Right cardiac atrium (tissue), 5 donors: ENCODE measurements around the gene PLTP. TPM values are rescaled to one million over a fixed set of nuclear protein-coding genes. Genes with fewer than 3 reads are reported as not detected.

Source experiments
- ATAC-seq, 2 donors: fragments of 200-7000 bp; cut with Tn5 transposase; one replicate each; pipeline versions ENCODE4 v1.8.0 to v1.9.1; 2020; ENCODE audit warnings: moderate library complexity in 2 of 2, mild to moderate bottlenecking in 1 of 2
- DNase-seq, 3 donors: peaks; one replicate each; pipeline ENCODE4 v3.0.0-alpha.2; 2020
- H3K27ac ChIP-seq: one replicate; pipeline ENCODE4 v1.5.1; 2013; ENCODE audit warnings: mild to moderate bottlenecking, low read length, control low read depth, moderate library complexity
- H3K27me3 ChIP-seq: one replicate; pipeline ENCODE4 v1.6.1; 2013; ENCODE audit not compliant: control insufficient read depth, insufficient read depth
- H3K4me1 ChIP-seq: one replicate; pipeline ENCODE4 v1.6.1; 2013; ENCODE audit warnings: low read length; ENCODE audit not compliant: control insufficient read depth, insufficient read depth
- H3K4me3 ChIP-seq: one replicate; pipeline ENCODE4 v1.5.1; 2013; ENCODE audit warnings: low read length, control low read depth
- H3K9me3 ChIP-seq: one replicate; pipeline ENCODE4 v1.6.1; 2013; ENCODE audit warnings: low read length; ENCODE audit not compliant: control insufficient read depth
- WGBS: extraction: QIAGEN DNeasy Blood & Tissue Kit; methylation state at CpG from one replicate; pipeline ENCODE4 v1.1.7; 2013; 5-methylcytosine and 5-hydroxymethylcytosine counted together
- intact Hi-C, 4 donors: fragments of 100-400 bp; cut with DNase I; formaldehyde crosslinking; loops; one replicate each; pipeline versions ENCODE4 v1.11.0 to v1.14.0; 2022 to 2023
- polyA plus RNA-seq: library from polyadenylated mRNA; stranded (reverse); fragments of 200-250 nt; gene quantifications from one replicate; pipeline ENCODE4 v1.2.3, GENCODE V29; 2013
- total RNA-seq, 4 donors: library from RNA; stranded (reverse); fragmentation: NEBNext Ultra II Directional; extraction: Animal tissue kit (Norgen Biotek cat#: 25700); gene quantifications; one replicate each; pipeline ENCODE4 v1.2.1, GENCODE V29; 2021
- donor health status: healthy with polysubstance abuse.
- donor health status: DM: no; HTN: yes; CAD: no.
- donor health status: DM: no; HTN: no; CAD: no.
- donor health status: DM: no; HTN: yes; CAD: no; lungs with severe emphysema.
- donor health status: DM: yes; HTN: yes; CAD: no.

The PLTP gene
- total and polyA plus RNA-seq, 5 donors, result 34.3 to 117 (median 67.2) TPM

DNA sequence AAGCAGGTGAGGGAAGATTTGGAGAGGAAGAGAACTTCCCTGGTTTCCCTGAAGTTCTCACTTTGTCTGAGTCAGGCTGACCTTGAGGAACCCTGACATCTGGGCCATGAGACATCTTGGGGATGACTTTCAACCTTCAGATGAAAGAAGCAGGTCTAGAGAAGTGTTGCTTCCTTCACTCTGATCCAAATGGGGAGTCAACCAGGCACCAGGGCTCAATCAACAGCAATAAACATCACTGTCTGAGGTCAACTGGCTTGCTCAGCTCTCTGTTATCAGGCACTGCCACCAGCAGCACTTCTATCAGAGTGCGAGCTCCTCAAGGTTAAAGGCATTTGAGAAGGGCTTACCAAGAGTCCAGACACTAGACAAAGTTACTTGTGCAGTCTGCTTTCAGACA lies 61.0 kb downstream of the PLTP start:
- no peaks in the 10 kb centered on the region for H3K9me3 ChIP-seq
- WGBS, result 71% methylated on average over 1 of the region's 1 CpG
- ATAC-seq (no peak), DNase-seq (peak in 1 of 3 donors; percentile 13)
- intact Hi-C loops, result no loop called here
- H3K4me3 ChIP-seq, result no peak overlapping the region
- H3K27ac ChIP-seq, result peak overlapping the region; percentile 66
- H3K4me1 ChIP-seq, result peaks cover 5% of the 10 kb centered on the region
- no peaks in the 10 kb centered on the region for H3K27me3 ChIP-seq

DNA sequence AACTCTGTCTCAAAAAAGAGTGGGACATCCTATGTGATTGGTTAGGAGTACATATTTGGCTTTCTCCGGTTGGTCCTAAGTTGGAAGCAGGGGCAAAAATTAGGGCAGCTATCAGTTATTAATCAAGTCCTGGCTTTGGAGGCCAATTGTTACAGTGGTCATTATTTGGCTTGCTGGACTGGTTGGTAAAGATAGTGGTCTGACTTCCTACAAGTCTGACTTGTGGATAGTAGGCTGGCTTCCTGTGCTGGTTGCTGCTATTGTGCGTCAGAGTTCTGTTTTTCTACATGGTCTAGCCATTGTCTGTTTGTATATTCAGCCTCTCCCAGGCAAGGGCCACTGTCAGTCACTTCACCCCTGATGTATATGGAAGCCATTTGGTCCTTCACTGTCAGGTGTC lies 61.7 kb downstream of the PLTP start:
- 96% methylated on average over 2 of the region's 2 CpGs for WGBS
- Histone ChIP-seq H3K27me3 (no peaks in the 10 kb centered on the region), H3K4me1 (peaks cover 2% of the 10 kb centered on the region), H3K27ac (no peak overlapping the region), H3K4me3 (no peak overlapping the region), H3K9me3 (no peaks in the 10 kb centered on the region)
- intact Hi-C loops, result no loop called here
- ATAC-seq, result no peak
- no peak for DNase-seq

DNA sequence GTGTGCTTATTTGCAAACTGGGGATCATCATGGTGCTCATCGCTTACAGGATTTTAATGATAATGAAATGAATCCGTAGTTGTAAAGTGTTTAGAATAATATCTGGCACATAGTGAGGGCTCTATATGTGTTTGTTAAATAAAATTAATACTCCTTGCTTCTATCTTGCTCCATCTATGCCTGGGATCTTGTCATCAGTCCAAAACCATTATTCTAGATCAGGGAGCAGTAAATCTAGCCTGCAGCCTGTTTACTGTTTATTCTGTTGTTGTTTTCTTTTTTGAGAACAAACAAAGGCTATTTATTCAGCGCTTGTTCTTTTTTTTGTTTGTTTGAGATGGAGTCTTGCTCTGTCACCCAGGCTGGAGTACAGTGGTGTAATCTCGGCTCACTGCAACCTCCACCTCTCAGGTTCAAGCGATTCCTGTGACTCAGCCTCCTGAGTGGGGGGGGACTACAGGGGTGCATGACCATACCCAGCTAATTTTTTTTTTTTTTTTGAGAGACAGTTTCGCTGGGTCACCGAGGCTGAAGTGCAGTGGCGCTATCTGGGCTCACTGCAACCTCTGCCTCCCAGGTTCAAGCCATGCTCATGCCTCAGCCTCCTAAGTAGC lies 62.9 kb downstream of the PLTP start:
- Histone ChIP-seq H3K4me3 (no peak overlapping the region), H3K27ac (no peak overlapping the region), H3K4me1 (no peaks in the 10 kb centered on the region), H3K9me3 (no peaks in the 10 kb centered on the region), H3K27me3 (no peaks in the 10 kb centered on the region)
- peak in 1 of 3 donors; percentile 30 for DNase-seq
- intact Hi-C loops, result no loop called here
- WGBS, result 88% methylated on average over 8 of the region's 8 CpGs
- no peak for ATAC-seq

Other genes with a start within 250 kb of the PLTP start
- not detected for gene WFDC11, start 241.9 kb downstream of the PLTP start, total RNA-seq
- not detected for gene WFDC11, start 241.9 kb downstream of the PLTP start, polyA plus RNA-seq
- gene WFDC13, start 210.1 kb downstream of the PLTP start, total RNA-seq, result not detected
- not detected for gene WFDC13, start 210.1 kb downstream of the PLTP start, polyA plus RNA-seq
- gene WFDC10B, start 207.1 kb downstream of the PLTP start, total RNA-seq, result not detected
- gene WFDC10B, start 207.1 kb downstream of the PLTP start, polyA plus RNA-seq, result not detected
- not detected for gene SPINT4, start 189.8 kb downstream of the PLTP start, total RNA-seq
- gene SPINT4, start 189.8 kb downstream of the PLTP start, polyA plus RNA-seq, result not detected
- 1 to 10 TPM in 1 of 4 donors, under 1 TPM in 1, not detected in 2; 0.57 to 1.4 TPM for gene WFDC3, start 120.3 kb downstream of the PLTP start, total RNA-seq
- 1.2 TPM for gene WFDC3, start 120.3 kb downstream of the PLTP start, polyA plus RNA-seq
- 10 to 100 TPM; 15.3 to 20.4 (median 17.5) TPM for gene DNTTIP1, start 120.2 kb downstream of the PLTP start, total RNA-seq
- gene DNTTIP1, start 120.2 kb downstream of the PLTP start, polyA plus RNA-seq, result 23.6 TPM
- 1 to 10 TPM in 2 of 4 donors, under 1 TPM in 1, not detected in 1; 0.85 to 2.1 (median 1.7) TPM for gene UBE2C, start 99.5 kb downstream of the PLTP start, total RNA-seq
- gene UBE2C, start 99.5 kb downstream of the PLTP start, polyA plus RNA-seq, result 0.25 TPM
- under 1 TPM in 1 of 4 donors, not detected in 3; 0.46 TPM for gene TNNC2, start 84.8 kb downstream of the PLTP start, total RNA-seq
- gene TNNC2, start 84.8 kb downstream of the PLTP start, polyA plus RNA-seq, result 0.77 TPM
- gene SNX21, start 78.4 kb downstream of the PLTP start, total RNA-seq, result 10 to 100 TPM; 25.8 to 30.7 (median 28.7) TPM
- 23.5 TPM for gene SNX21, start 78.4 kb downstream of the PLTP start, polyA plus RNA-seq
- gene ACOT8, start 54.8 kb downstream of the PLTP start, total RNA-seq, result 10 to 100 TPM; 21.1 to 31.5 (median 30.2) TPM
- gene ACOT8, start 54.8 kb downstream of the PLTP start, polyA plus RNA-seq, result 47.9 TPM
- gene ZSWIM3, start 54.5 kb downstream of the PLTP start, total RNA-seq, result 1 to 10 TPM; 1.7 to 3.3 (median 2.4) TPM
- 2.1 TPM for gene ZSWIM3, start 54.5 kb downstream of the PLTP start, polyA plus RNA-seq
- gene ZSWIM1, start 30.9 kb downstream of the PLTP start, total RNA-seq, result 10 to 100 TPM; 10.5 to 13.5 (median 11.2) TPM
- 5.5 TPM for gene ZSWIM1, start 30.9 kb downstream of the PLTP start, polyA plus RNA-seq
- 1 to 10 TPM; 1.8 to 2.6 (median 2.2) TPM for gene SPATA25, start 24.5 kb downstream of the PLTP start, total RNA-seq
- 1.7 TPM for gene SPATA25, start 24.5 kb downstream of the PLTP start, polyA plus RNA-seq
- 1 to 10 TPM; 7.5 to 9.8 (median 7.9) TPM for gene NEURL2, start 20.9 kb downstream of the PLTP start, total RNA-seq
- gene NEURL2, start 20.9 kb downstream of the PLTP start, polyA plus RNA-seq, result 7.0 TPM
- 100 to 1,000 TPM; 102 to 134 (median 112) TPM for gene CTSA, start 20.8 kb downstream of the PLTP start, total RNA-seq
- gene CTSA, start 20.8 kb downstream of the PLTP start, polyA plus RNA-seq, result 126 TPM
- gene PCIF1, start 22.5 kb upstream of the PLTP start, total RNA-seq, result 10 to 100 TPM; 28.0 to 31.8 (median 29.6) TPM
- 22.2 TPM for gene PCIF1, start 22.5 kb upstream of the PLTP start, polyA plus RNA-seq
- gene ZNF335, start 60.0 kb upstream of the PLTP start, total RNA-seq, result 10 to 100 TPM in 1 of 4 donors, 1 to 10 TPM in 3; 8.2 to 10.1 (median 8.6) TPM
- 6.4 TPM for gene ZNF335, start 60.0 kb upstream of the PLTP start, polyA plus RNA-seq
- gene MMP9, start 96.8 kb upstream of the PLTP start, total RNA-seq, result under 1 TPM; 0.17 to 0.81 (median 0.27) TPM
- gene MMP9, start 96.8 kb upstream of the PLTP start, polyA plus RNA-seq, result 0.16 TPM
- gene SLC12A5, start 117.1 kb upstream of the PLTP start, total RNA-seq, result 1 to 10 TPM; 1.1 to 4.7 (median 2.6) TPM
- 6.6 TPM for gene SLC12A5, start 117.1 kb upstream of the PLTP start, polyA plus RNA-seq
- gene NCOA5, start 177.8 kb upstream of the PLTP start, total RNA-seq, result 10 to 100 TPM; 16.1 to 26.1 (median 21.2) TPM
- 9.5 TPM for gene NCOA5, start 177.8 kb upstream of the PLTP start, polyA plus RNA-seq
- 10 to 100 TPM; 11.6 to 19.0 (median 12.0) TPM for gene CD40, start 206.2 kb upstream of the PLTP start, total RNA-seq
- gene CD40, start 206.2 kb upstream of the PLTP start, polyA plus RNA-seq, result 9.7 TPM